Activated naive CD4-positive, alpha-beta T cell (primary cell): ENCODE results near the gene PDE6A.
"Not testable (repeated sequence)": the region's sequence is repeated elsewhere in the genome, so short reads cannot be mapped to it uniquely, and the experiment has no call there.

Experiments used
- DNase-seq, 4 experiments: peaks; one replicate each; lab custom pipeline; 2025; lab: John Stamatoyannopoulos, UW

Gene PDE6A

GRCh38 chr5:149894237-149894636 is 50.4 kb downstream of the PDE6A start:
- DNase-seq = no peak

- DNase-seq = no peak
Observed at GRCh38 chr5:149893403-149893931, 51.1 kb downstream of the PDE6A start.

GRCh38 chr5:149892594-149892993 is 52.0 kb downstream of the PDE6A start:
- no peak for DNase-seq

GRCh38 chr5:149888280-149888679 is 56.3 kb downstream of the PDE6A start:
- DNase-seq = no peak

GRCh38 chr5:149887622-149888183 is 56.9 kb downstream of the PDE6A start:
- no peak for DNase-seq

GRCh38 chr5:149886692-149887470 is 57.7 kb downstream of the PDE6A start:
- DNase-seq = no peak

GRCh38 chr5:149886060-149886459 is 58.5 kb downstream of the PDE6A start:
- no peak for DNase-seq

- no peak for DNase-seq
Observed at GRCh38 chr5:149885513-149885912, 59.1 kb downstream of the PDE6A start.

- DNase-seq = no peak
Observed at GRCh38 chr5:149883550-149883949, 61.0 kb downstream of the PDE6A start.

GRCh38 chr5:149882633-149883032 is 62.0 kb downstream of the PDE6A start:
- not testable (repeated sequence) for DNase-seq

GRCh38 chr5:149881874-149882273 is 62.7 kb downstream of the PDE6A start:
- DNase-seq = no peak

- DNase-seq = no peak
Observed at GRCh38 chr5:149881069-149881622, 63.4 kb downstream of the PDE6A start.

GRCh38 chr5:149879593-149879992 is 65.0 kb downstream of the PDE6A start:
- not testable (repeated sequence) for DNase-seq

- DNase-seq = no peak
Observed at GRCh38 chr5:149878371-149878770, 66.2 kb downstream of the PDE6A start.

GRCh38 chr5:149873896-149874295 is 70.7 kb downstream of the PDE6A start:
- DNase-seq = no peak

- DNase-seq = no peak
Observed at GRCh38 chr5:149872351-149873040, 72.1 kb downstream of the PDE6A start.

GRCh38 chr5:149871471-149871870 is 73.1 kb downstream of the PDE6A start:
- no peak for DNase-seq

- DNase-seq = no peak
Observed at GRCh38 chr5:149870697-149871096, 73.9 kb downstream of the PDE6A start.

- DNase-seq = no peak
Observed at GRCh38 chr5:149870232-149870631, 74.4 kb downstream of the PDE6A start.

- no peak for DNase-seq
Observed at GRCh38 chr5:149869411-149869821, 75.2 kb downstream of the PDE6A start.

GRCh38 chr5:149865746-149866145 is 78.8 kb downstream of the PDE6A start:
- no peak for DNase-seq

GRCh38 chr5:149863830-149864229 is 80.8 kb downstream of the PDE6A start:
- no peak for DNase-seq

GRCh38 chr5:149863176-149863575 is 81.4 kb downstream of the PDE6A start:
- DNase-seq = no peak
